HG03280 (cell line): ENCODE results near the gene NALCN.

ENCODE experiments used
- ATAC-seq: cut with Tn5 transposase; IDR thresholded peaks from one replicate; pipeline ENCODE4 v1.9.1; 2021; ENCODE audit warnings: mild to moderate bottlenecking, moderate library complexity; ENCODE audit not compliant: unreplicated experiment

The NALCN gene

GRCh38 chr13:101211261-101211660 lies 205.0 kb downstream of the NALCN start:
- no peak for ATAC-seq

- no peak for ATAC-seq
Observed at GRCh38 chr13:101210774-101211173, 205.5 kb downstream of the NALCN start.

GRCh38 chr13:101209206-101209893 lies 207.0 kb downstream of the NALCN start:
- ATAC-seq = no peak

GRCh38 chr13:101205408-101205807 lies 210.9 kb downstream of the NALCN start:
- no peak for ATAC-seq

- no peak for ATAC-seq
Observed at GRCh38 chr13:101204270-101205020, 211.9 kb downstream of the NALCN start.

- ATAC-seq = no peak
Observed at GRCh38 chr13:101202590-101202989, 213.7 kb downstream of the NALCN start.

- no peak for ATAC-seq
Observed at GRCh38 chr13:101190976-101191375, 225.3 kb downstream of the NALCN start.

GRCh38 chr13:101190337-101190736 lies 226.0 kb downstream of the NALCN start:
- ATAC-seq = no peak

- no peak for ATAC-seq
Observed at GRCh38 chr13:101185606-101186005, 230.7 kb downstream of the NALCN start.

- ATAC-seq = no peak
Observed at GRCh38 chr13:101181076-101181685, 235.1 kb downstream of the NALCN start.

- ATAC-seq = no peak
Observed at GRCh38 chr13:101179021-101179420, 237.3 kb downstream of the NALCN start.

- ATAC-seq = no peak
Observed at GRCh38 chr13:101178406-101178805, 237.9 kb downstream of the NALCN start.

- ATAC-seq = no peak
Observed at GRCh38 chr13:101170306-101170705, 246.0 kb downstream of the NALCN start.

- no peak for ATAC-seq
Observed at GRCh38 chr13:101157261-101157660, 259.0 kb downstream of the NALCN start.

- peak; percentile 66 for ATAC-seq
Observed at GRCh38 chr13:101155920-101156319, 260.4 kb downstream of the NALCN start.

- no peak for ATAC-seq
Observed at GRCh38 chr13:101152184-101152583, 264.1 kb downstream of the NALCN start.

GRCh38 chr13:101150998-101151397 lies 265.3 kb downstream of the NALCN start:
- no peak for ATAC-seq

GRCh38 chr13:101149735-101150384 lies 266.4 kb downstream of the NALCN start:
- ATAC-seq = no peak

- ATAC-seq = no peak
Observed at GRCh38 chr13:101146101-101146898, 270.0 kb downstream of the NALCN start.

- no peak for ATAC-seq
Observed at GRCh38 chr13:101144808-101145419, 271.4 kb downstream of the NALCN start.
